HTERT RPE-1 (cell line): ENCODE measurements around the gene MRTFA.
"Not testable (repeated sequence)": the region's sequence is repeated elsewhere in the genome, so short reads cannot be mapped to it uniquely, and the experiment has no call there.

ENCODE experiments used
- in situ Hi-C: fragments of 300-500 bp; cut with MboI; formaldehyde crosslinking; loops from 4 replicates; pipeline ENCODE4 v1.14.3; 2020; ENCODE audit warnings: low sequenced_read_pairs

The MRTFA gene

DNA sequence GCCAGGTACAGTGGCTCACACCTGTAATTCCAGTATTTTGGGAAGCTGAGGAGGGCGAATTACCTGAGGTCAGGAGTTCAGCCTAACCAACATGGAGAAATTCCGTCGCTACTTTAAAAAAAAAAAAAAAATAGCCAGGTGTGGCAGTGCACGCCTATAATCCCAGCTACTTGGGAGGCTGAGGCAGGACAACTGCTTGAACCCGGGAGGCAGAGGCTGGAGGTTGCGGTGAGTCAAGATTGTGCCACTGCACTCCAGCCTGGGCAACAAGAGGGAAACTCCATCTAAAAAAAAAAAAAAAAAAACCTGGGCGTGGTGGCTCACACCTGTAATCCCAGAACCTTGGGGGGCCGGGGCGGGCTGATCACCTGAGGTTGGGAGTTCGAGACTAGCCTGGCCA, 37.8 kb downstream of the MRTFA start:
- in situ Hi-C loops: not testable (repeated sequence)

DNA sequence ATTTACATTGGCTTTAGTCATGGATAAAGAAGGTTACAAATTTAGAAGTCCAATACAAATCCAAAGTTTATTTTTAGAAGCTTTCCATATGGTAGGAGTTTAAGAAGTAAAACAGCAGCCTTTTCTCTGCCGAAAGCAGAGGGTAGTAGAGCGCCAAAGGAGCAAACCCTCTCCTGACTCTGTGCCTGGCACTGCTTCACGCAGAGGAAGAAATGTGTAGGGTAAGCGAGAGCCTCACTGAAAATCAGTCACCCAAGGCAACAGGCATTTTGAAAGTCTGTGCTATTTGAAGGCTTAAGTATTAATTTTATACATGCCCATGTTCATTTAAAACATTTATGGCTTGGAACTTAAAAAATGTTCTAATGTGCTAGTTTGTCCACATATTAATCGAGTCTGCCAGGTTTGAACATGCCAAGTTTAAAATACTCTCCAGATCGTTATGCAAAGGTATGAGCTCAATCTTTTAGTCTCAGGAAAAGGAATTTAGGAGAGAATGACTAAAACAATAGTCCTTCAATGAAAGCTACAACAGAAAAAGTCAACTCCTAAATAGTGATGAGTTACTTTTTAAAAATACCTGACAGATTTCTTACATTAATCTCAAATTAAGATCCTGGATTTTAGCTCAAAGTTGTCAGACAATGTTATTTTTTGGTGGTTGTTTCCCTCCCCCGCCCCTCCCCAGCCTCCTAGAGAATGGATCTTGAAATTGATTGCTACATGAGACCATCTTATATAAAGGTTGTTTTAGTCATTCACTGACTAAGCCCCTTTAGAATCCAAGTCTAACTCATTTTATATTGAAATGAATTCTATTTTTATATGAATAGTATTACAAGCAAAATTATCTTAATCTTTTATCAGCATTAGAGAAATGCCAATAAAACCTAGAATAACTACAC, 38.7 kb downstream of the MRTFA start:
- in situ Hi-C loops: no loop called here

DNA sequence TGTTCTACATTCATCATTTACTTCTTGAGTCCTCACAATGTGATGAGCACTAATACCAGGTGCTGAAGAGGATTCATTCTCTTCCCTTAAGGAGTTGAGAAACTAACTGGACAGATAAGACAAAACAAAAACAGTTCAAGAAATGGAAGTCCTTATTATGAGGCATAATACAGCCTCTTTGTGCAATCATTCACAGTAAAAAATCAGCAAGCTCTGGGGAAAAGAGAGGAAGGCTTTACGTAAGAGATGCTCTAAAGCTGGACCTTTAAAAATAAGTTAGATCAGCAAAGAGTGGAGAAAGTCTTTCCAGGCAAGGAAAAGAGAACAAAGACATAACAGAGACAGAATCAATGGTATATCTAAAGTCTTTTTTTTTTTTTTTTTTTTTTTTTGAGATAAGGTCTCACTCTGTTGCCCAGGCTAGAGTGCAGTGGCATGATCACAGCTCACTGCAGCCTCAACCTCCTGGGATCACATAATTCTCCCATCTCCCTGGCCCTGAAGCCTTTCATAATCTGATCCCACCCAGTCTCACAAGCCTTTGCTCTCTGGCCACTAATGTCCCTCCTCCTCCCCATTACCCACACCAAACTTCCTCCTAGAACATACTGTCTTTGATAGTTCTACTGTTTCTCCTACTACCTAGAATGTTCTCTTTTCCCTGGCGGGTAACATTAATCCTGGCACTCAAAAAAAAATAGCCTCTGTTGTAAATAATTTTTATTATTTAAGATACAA, 40.9 kb downstream of the MRTFA start:
- in situ Hi-C loops: no loop called here

DNA sequence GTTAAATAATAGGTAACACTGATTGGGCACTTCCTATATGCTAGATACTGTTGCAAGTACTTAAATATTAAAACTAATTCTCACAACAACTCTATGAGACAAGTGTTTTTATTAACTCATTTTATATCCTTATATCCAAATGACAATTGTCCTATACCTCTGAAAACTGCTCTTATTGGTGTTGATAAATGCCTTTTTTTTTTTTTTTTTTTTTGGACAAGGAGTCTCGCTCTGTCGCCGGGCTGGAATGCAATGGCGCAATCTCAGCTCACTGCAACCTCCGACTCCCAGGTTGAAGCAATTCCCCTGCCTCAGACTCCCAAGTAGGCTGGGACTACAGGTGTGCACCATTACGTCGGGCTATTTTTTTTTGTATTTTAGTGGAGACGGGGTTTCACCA, 41.6 kb downstream of the MRTFA start:
- in situ Hi-C loops: no loop called here

DNA sequence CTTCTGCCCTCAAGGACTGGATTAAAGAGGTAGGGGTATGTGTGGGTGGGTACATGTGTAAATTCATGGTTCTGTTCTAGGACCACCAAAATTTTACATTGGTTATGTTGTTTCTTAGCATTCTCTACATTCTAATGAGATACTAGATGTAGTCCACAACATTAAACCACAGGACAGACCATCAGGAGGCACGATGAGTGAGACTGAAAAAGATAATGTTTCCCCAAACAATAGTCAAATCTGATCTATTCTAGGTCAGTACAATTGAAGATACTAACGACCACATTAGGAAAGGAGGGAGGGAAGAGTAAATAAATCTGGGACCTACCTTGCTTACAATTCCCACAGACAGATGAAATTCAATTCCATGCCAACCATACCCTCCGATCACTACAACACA, 42.2 kb downstream of the MRTFA start:
- in situ Hi-C loops: no loop called here

DNA sequence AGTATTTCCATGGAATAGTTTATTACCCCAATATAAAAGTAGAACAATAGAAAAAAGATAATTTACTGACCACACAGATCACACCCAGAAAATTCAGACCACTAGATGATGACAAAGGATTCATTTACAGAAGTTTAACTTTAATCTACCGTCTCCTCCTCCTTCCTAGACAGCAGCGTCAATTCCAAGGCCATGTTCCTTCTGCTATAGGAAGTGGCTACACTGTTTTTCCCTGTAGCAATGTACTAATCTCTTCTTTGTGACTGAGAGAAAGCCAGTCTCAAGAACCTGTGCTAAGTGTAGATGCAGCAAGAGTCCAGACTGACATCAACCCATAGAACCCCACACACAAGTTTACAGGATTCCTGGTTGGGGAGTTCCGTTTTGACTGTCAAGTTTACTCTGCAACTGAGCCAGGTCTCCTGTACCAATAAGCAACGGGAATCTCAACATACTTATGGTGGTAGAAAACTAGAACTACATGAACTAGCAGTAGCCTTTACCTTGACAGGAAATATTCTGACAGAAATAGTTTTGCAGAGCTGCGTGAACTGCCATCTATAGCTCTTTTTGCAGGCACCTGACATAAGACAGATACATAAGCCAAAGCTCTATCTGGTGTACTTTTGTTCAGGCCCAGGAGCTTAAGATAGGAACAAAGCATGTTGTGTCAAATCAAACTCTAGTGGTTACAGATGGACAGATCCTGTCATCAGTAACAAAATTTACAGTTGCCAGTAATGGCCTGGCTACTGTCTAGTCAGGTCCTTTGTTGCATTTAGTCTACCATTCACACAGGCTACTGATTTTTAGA, 42.9 kb downstream of the MRTFA start:
- in situ Hi-C loops: no loop called here

DNA sequence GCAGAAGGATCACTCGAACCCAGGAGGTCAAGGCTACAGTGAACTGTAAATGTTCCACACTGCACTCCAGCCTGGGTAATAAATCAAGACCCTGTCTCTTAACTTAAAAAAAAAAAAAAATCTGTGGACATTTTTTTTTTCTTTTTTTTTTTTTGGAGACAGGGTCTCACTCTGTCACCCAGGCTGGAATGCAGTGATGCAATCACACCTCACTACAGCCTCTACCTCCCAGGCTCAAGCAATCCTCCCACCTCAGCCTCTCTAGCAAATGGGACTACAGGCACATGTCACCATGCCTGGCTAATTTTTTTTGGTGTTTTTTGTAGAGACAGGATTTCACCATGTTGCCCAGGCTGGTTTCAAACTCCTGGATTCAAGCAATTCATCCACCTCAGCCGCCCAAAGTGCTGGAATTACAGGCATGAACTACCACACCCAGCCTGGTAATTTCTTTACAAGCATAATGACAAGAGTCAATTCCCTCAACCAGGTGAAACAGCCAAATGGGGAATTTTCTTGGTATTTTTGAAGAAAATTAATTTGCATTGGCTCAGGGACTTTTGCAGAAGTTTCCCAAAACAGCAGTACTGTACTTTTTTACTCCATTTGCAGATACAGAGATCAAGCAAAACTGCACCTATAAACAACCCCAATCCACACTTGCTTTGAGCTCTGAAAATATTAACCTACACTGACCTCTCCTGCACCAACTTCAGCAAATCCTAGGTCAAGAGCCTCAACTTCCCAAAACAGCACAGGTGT, 44.0 kb downstream of the MRTFA start:
- in situ Hi-C loops: no loop called here

DNA sequence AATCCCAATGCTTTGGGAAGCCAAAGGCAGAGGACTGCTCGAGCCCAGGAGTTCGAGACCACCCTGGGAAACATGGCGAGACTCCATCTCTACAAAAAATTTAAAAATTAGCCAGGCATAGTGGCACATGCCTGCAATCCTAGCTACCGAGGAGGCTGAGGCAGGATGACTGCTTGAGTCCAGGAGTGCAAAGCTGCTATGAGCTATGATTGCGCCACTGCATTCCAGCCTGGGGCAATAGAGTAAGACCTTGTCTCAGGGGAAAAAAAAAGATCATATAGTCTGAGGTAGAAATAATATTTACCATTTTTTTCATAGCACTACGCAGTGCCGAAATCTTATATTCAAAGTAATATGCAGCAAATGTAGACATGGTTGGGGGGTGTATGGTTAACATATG, 47.8 kb downstream of the MRTFA start:
- in situ Hi-C loops: no loop called here

DNA sequence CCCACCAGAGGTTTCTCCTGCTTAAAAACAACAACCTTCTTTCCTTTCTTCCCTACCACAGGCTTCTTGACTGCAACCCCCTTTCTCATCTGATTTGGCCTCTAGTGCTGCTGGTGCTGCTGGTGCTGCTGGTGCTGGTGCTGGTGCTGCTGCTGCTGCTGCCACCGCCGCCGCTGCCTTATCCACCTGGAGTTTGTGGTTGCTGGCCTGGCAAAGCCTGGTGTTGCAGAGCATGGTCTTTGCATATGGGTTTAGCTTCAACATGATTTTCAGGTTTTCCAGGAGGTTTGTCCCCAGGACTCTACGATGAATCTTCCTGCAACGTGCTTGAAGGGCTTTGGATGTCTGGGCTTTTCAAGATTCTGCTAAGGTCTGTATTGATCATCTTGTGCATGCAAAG, 49.7 kb downstream of the MRTFA start:
- in situ Hi-C loops: no loop called here

DNA sequence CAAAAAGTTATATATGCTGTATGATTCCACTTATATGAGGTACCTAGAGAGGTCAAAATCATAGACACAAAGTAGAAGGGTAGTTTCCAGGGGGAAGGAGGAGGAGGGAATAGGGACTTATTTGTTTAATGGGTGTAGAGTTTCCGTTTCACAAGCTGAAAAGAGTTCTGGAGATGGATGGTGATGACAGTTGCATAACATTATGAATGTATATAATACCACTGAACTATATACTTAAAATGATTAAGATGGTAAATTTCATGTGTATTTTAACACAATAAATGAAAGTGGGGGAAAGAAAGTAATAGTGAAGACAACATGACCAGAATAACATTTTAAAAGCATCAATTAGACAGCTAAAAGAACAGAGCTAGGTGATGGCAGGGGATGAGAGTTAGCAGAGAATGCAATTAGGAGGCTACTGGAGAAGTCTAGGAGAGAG, 51.2 kb downstream of the MRTFA start:
- in situ Hi-C loops: no loop called here

DNA sequence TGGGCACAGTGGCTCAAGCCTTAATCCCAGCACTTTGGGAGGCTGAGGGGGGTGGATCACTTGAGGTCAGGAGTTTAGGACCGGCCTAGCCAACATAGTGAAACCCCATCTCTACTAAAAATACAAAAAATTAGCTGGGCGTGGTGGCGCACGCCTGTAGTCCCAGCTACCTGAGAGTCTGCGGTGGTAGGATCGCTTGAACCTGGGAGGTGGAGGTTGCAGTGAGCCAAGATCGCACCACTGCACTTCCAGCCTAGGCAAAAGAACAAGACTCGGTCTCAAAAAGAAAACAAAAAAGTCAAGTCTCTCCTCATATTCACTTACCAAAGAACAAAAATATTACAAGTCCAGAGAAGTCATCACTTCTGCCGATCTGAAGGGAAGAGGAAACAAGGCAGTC, 51.8 kb downstream of the MRTFA start:
- in situ Hi-C loops: not testable (repeated sequence)

DNA sequence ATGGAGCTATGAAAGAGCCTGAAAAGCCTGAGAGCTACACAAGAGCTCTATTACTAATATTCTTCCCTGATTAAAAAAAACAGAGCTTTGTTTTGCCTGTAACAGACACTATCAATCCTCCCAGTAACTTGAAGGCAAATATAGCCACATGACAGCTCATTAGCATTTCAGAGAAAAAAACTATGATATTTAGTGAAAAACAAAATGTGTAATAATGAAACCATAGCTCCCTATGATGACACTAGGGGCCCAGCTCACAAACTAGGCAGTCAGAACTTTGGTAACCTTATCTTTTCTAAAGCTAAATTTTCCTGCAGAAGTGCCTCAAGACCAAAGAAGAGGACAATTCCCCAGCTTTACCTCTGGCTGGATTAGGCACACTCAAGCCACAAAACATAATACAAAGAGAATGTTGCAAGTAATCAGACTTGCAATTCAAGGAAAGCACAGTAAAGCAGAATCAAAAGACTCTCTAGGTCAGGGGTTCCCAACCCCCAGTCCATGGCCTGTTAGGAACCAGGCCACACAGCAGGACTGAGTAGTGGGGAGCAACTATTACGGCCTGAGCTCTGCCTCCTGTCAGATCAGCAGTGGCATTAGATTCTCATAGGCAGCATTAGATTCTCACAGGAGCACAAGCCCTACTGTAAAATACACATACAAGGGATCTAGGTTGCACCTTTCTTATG, 53.3 kb downstream of the MRTFA start:
- in situ Hi-C loops: no loop called here

DNA sequence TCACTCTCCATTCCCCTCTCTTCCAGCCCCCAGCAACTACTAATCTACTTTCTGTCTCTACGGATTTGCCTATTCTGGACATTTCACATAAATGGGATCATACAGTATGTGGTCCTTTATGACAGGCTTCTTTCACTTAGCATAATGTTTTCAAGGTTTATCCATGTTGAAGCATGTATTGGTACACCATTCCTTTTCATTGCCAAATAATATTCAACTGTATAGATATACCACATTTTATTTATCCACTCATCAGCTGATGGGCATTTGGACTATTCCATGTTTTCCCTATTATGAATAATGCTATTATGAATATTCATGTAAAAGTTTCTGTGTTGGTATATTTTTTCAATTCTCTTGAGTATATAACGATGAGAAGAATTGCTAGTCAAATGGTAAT, 54.5 kb downstream of the MRTFA start:
- in situ Hi-C loops: no loop called here

DNA sequence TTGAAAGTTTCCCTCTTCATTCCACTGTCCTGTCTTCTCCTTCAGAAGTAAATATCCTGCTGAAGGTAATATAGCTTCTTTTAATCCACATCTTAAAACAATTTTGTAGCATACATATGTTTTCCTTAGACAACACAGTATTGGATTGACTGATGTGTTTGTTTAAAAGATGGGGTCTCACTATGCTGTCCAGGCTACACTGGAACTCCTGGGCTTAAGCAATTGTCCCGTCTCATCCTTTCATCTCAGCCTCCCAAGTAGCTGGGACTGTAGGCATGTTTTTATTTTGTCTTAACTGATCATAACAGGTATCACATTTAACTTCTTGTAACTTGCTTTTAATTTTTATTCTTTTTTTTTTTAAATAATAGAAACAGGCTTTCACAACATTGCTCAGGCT, 55.9 kb downstream of the MRTFA start:
- in situ Hi-C loops: no loop called here

DNA sequence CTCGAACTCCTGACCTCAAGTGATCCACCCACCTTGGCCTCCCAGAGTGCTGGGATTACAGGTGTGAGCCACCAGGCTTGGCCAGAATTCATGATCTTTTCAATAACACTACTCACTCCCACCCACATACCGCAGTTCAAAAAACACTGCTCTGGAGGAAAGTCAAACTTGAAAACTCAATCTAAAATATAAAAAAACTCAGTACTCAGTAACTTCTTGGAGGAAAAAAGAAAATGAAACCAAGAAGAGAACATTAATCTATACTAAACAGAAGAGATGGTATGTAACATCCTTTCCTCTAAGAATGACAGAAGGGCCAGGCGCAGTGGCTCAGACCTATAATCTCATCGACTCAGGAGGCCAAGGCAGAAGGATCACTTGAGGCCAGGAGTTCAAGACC, 58.3 kb downstream of the MRTFA start:
- in situ Hi-C loops: no loop called here

DNA sequence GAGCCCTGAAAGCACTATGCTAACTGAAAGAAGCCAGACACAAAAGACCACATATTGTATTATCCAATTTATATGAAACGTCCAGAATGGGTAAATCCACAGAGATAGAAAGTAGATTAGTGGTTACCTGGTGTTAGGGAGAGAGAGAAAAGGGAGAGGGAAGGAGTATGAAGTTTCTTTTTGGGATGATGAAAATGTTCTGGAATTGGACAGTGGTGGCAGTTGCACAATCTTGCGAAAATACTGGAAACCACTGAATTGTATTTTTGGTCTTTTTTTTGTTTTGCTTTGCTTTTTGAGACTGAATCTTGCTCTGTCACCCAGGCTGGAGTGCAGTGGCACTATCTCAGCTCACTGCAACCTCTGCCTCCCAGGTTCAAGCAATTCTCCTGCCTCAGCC, 63.5 kb downstream of the MRTFA start:
- in situ Hi-C loops: no loop called here

DNA sequence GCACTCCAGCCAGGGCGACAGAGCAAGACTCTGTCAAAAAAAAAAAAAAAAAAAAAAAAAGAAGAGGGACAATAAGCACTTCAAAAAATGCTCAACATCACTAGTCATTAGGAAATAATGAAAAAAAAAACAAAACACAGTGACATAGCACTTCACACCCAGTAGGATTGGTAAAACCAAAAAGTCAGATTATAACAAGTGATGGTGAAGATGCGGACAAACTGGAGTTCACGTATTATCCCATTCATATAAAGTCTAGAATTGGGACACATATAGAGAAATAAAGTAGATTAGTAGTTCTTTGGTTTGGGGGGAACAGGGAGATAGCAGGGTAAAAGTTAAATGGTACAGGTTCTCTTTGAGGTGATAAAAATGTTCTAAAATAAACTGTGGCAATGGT, 64.6 kb downstream of the MRTFA start:
- in situ Hi-C loops: no loop called here

DNA sequence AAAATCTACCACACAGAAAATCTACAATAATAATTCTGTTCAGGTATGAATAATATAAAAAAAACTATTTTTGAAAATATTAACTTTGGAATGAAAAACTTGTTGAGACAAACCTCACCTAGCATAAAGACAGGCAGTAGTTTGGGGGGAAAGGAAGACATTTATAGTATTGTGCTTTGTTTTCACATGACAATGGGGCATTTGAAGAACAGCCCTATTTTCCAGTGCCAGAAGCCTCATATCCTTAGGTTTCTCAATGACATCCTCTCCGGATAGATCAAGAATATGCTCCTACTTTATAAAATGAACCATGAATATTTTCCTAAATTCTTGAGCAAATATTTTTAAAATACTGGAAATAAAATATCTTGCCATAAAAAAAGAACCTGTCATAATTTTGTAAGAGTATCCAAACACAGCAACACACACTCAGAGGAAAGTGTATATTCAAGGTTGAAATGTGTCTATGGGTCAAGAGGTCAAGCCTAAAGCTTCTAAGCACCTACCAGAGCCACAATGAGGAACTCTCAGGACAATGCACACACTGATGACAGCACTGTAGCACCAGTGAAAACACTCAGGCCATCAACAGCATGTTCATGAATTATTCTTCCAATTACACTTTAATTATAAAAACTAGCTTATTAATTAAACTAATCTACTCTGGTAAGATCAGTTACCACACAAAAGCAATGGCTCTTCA, 68.7 kb downstream of the MRTFA start:
- in situ Hi-C loops: no loop called here

DNA sequence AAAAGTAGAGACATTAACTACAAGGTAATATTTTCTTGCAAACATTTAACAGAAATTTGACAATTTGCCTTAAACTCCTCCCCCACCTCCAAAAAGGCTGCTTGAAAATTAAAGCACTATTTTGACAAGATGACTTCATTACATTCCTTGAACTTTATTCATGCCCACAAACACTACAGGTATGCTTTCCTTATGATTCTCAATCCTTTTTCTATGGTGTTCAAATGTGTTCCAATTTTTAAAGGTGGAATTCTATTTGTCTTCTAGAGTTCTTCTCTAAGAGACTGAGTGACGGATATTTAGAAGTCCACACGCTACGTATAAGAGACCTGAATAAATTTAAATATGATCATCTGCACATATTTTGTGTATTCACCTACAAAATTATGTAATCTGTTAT, 69.4 kb downstream of the MRTFA start:
- in situ Hi-C loops: no loop called here
